B cell (primary cell): ENCODE data around the gene C19orf12.

Experiments used
- EZH2 ChIP-seq: IDR thresholded peaks from 2 replicates; pipeline ENCODE4 v1.6.1; 2012; ENCODE audit warnings: borderline replicate concordance, low read depth, mild to moderate bottlenecking, moderate library complexity, low read length; ENCODE audit not compliant: insufficient read depth, poor library complexity, severe bottlenecking
- TF ChIP-seq, protein P1 (sequence below): fragments of 200-600 bp; IDR thresholded peaks from one replicate; pipeline ENCODE4 v1.8.0; 2022; ENCODE audit warnings: antibody characterized with exemption, mild to moderate bottlenecking

DNA sequence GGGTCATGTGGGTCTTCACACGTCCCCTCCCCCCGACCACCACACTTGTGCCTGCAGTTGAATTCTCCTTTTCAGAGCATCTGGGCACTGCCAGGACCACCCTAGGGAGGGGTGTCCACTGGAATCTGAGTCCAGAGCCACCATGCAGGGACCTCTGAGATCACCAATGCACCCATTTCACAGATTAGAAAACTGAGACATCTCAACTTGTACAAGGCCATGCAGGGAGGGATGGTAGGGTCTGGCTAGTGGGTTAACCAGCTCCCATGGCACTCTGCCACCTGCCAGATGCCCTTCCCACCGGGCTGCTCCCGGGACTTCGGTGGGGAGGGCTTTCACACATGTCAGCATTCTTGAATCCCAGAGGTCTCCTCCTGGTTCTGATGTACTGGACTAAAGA is 44.3 kb upstream of the C19orf12 start:
- no peak for TF ChIP-seq EZH2
- TF ChIP-seq, protein P1, sequence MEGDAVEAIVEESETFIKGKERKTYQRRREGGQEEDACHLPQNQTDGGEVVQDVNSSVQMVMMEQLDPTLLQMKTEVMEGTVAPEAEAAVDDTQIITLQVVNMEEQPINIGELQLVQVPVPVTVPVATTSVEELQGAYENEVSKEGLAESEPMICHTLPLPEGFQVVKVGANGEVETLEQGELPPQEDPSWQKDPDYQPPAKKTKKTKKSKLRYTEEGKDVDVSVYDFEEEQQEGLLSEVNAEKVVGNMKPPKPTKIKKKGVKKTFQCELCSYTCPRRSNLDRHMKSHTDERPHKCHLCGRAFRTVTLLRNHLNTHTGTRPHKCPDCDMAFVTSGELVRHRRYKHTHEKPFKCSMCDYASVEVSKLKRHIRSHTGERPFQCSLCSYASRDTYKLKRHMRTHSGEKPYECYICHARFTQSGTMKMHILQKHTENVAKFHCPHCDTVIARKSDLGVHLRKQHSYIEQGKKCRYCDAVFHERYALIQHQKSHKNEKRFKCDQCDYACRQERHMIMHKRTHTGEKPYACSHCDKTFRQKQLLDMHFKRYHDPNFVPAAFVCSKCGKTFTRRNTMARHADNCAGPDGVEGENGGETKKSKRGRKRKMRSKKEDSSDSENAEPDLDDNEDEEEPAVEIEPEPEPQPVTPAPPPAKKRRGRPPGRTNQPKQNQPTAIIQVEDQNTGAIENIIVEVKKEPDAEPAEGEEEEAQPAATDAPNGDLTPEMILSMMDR: no peak
